Memory B cell (primary cell): ENCODE measurements around the gene JDP2.

ENCODE experiments used
- ATAC-seq: fragments of 150-1000 bp; cut with Tn5 transposase; 2 replicates; pipeline ENCODE4 v1.10.0; 2021; ENCODE audit warnings: low read depth, mild to moderate bottlenecking, moderate library complexity
- DNase-seq, 2 donors: peaks; one replicate each; pipeline ENCODE4 v3.0.0; 2022; ENCODE audit warnings: low spot score in 2 of 2
- H3K27ac Mint-ChIP-seq: one replicate; pipeline ENCODE4 v1.8.0; 2022; ENCODE audit warnings: mild to moderate bottlenecking, moderate library complexity, mixed read lengths
- H3K27me3 Mint-ChIP-seq: one replicate; pipeline ENCODE4 v1.8.0; 2022; ENCODE audit warnings: mixed read lengths
- H3K36me3 Mint-ChIP-seq: one replicate; pipeline ENCODE4 v1.8.0; 2022; ENCODE audit warnings: mild to moderate bottlenecking, mixed read lengths
- H3K4me1 Mint-ChIP-seq: one replicate; pipeline ENCODE4 v1.8.0; 2022; ENCODE audit warnings: mixed read lengths
- H3K4me3 Mint-ChIP-seq: one replicate; pipeline ENCODE4 v1.8.0; 2022; ENCODE audit warnings: mild to moderate bottlenecking, moderate library complexity, mixed read lengths
- H3K9me3 Mint-ChIP-seq: one replicate; pipeline ENCODE4 v1.8.0; 2022; ENCODE audit warnings: mixed read lengths

The JDP2 gene

DNA sequence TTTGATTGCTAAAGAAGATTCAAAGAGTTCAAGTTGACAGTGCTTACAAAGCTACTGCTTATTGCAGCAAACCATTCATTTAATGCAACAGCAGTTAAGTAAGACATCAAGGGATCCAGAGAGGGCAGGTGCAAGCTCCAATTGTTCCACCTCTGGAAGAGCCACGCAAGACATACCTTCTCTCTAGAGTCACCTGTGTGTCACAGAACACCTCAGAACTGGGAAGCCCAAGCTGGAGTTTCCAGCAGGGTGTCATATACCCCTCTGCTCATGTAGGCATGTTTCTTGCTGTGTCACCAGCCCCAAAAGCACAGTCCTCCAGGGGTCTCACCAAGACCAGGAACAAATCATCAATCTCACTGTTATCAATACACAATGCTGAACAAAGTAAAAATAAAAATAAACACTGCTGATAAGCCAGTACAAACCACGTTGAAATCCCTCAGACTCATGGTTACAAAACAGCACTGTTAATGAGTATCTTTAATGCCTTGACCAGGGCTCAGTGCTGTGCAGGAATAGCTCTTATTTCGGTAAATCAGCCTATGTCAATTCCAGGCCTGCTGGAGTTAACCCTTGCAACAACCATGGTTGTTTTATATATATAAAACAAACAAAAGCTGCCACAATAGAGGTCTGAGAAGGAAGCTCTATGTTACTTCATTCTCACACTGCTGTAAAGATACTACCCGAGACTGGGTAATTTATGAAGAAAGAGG, 57.0 kb downstream of the JDP2 start:
- Mint-ChIP-seq H3K9me3 (no peaks in the 10 kb centered on the region), H3K4me1 (peaks cover 15% of the 10 kb centered on the region), H3K27me3 (peaks cover 18% of the 10 kb centered on the region), H3K36me3 (no peaks in the 10 kb centered on the region), H3K27ac (no peak overlapping the region), H3K4me3 (no peak overlapping the region)
- DNase-seq (no peak), ATAC-seq (no peak)

DNA sequence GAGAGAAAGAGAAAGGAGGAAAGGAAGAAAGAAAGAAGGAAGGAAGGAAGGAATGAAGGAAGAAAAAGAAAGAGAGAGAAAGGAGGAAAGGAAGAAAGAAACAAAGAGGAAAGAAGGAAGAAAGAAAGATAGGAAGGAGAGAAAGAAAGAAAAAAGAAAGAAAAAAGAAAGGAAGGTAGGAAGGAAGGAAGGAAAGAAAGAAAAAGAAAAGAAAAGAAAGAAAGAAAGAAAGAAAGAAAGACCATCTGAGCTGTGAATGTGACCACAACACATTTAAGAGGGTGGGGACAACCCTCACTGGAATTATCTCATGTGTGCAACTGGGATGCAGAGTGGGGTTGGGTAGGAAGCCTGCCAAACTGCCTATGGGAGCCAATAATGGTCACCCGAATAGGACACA, 58.5 kb downstream of the JDP2 start:
- no peaks in the 10 kb centered on the region for H3K9me3 Mint-ChIP-seq
- no peak overlapping the region for H3K4me3 Mint-ChIP-seq
- ATAC-seq (no peak), DNase-seq (no peak)
- H3K36me3 Mint-ChIP-seq, result no peaks in the 10 kb centered on the region
- H3K27me3 Mint-ChIP-seq, result peaks cover 18% of the 10 kb centered on the region
- peaks cover 14% of the 10 kb centered on the region for H3K4me1 Mint-ChIP-seq
- H3K27ac Mint-ChIP-seq, result no peak overlapping the region

DNA sequence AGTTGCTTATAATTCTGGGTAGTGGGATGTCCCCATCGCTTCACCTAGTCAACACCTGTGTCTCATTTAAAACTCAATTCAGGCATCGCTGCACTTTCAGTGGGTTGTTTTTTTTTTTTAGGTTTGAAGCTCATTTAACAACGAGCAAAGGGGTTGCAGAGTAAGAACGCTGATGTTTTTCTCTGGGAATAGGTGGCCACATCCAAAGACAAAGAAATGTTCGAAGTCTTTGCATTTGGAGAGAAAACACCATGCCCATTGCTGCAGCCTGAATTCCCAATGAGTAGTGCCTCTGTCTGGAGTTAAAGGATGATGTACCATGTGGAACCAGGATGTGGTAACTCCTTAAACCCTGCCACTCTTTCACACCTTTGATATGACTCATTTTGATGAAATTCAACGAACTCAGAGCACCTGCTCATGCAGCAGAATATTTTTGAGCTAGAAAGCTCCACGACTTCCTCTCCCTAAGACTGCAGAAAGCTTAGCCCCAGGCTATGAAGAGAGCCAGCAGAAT, 59.4 kb downstream of the JDP2 start:
- H3K27ac Mint-ChIP-seq, result no peak overlapping the region
- peaks cover 16% of the 10 kb centered on the region for H3K27me3 Mint-ChIP-seq
- no peaks in the 10 kb centered on the region for H3K36me3 Mint-ChIP-seq
- peaks cover 14% of the 10 kb centered on the region for H3K4me1 Mint-ChIP-seq
- DNase-seq (no peak), ATAC-seq (no peak)
- no peak overlapping the region for H3K4me3 Mint-ChIP-seq
- H3K9me3 Mint-ChIP-seq, result no peaks in the 10 kb centered on the region

DNA sequence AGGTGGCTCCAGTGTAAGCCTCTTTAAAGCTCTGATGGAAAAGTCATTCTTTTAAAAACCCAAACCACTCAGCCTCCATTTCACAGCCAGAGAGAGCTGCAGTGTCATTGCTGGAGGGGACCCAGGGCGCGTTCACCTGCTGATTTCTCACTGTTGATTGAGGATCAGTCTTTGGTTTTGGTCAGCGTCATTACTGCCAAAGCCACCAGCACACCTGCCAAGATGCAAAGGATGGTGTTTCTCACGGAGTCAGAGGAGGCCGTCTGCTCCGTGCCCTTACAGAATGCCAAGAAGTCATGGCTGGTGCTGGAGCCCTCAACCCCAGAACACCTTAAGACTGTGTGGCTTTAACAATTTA, 61.6 kb downstream of the JDP2 start:
- Mint-ChIP-seq H3K27me3 (peaks cover 16% of the 10 kb centered on the region), H3K36me3 (no peaks in the 10 kb centered on the region), H3K4me1 (peaks cover 17% of the 10 kb centered on the region), H3K27ac (no peak overlapping the region), H3K9me3 (no peaks in the 10 kb centered on the region), H3K4me3 (peak overlapping the region; percentile 37)
- DNase-seq (no peak), ATAC-seq (peak; percentile 23)

DNA sequence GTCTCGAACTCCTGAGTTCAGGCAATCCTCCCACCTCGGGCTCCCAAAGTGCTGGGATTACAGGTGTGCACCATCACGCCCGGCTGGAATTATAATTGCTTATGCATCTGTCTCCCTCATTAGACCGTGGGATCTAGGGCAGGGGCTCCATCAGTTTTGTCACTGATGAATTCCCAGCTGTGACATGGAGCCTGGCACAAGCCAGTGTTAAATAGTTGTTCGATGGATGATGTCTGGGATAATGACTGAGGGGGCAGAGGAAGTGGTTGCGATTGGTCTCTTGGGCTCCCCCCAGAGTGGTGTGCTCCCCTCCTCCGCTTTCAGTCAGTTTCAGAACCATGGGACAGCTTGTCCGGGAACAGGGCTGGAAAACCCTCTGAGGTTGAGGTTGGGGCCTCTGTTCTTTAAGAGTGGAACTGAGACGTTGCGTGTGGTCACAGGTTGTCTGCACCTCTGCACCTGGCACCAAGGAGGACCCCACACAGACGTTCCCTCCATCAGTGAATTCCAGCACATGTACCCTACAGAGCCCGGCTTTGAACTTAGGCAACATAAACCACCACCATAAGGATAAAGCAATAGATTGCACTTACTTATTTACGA, 63.7 kb downstream of the JDP2 start:
- Mint-ChIP-seq H3K36me3 (no peaks in the 10 kb centered on the region), H3K4me3 (no peak overlapping the region), H3K27ac (no peak overlapping the region), H3K4me1 (peaks cover 19% of the 10 kb centered on the region), H3K27me3 (peaks cover 11% of the 10 kb centered on the region), H3K9me3 (no peaks in the 10 kb centered on the region)
- DNase-seq (no peak), ATAC-seq (no peak)

DNA sequence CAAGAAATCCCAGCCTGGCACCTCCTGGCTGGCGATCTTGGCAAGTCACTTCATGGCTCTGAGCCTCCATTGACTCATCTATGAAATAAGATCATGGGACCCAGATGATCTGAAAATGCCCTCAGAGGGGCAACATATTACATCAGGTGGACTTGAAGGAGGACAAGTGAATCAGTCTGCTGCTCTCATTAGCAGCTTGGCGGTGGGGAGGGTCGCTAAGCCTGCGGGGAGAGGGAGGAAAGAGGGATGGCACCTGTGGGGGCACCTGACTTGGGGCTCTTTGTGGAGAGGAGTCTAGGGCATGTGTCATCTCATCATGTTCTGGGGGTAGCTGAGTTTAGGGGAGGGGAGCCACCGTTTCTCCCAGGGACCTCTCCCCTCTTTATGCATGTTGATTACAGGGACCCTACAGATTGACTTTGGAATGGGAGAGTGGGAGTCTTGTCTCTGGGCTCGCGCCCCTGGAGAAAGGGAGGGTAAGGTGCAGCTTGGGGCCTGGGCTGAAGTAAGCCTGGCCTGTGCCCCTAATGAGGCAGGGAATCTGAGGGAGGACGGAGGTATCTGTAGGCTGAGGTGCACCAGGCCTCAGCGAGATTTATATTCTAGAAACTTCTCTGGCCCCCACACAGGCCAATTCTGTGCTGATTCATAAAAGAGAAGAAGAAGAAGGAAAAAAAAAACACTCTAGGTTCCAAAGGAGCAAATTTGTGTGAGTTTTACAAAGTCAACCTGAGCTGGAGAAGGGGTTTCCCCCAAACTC, 65.2 kb downstream of the JDP2 start:
- DNase-seq (no peak), ATAC-seq (no peak)
- H3K9me3 Mint-ChIP-seq, result no peaks in the 10 kb centered on the region
- peaks cover 2% of the 10 kb centered on the region for H3K27me3 Mint-ChIP-seq
- no peak overlapping the region for H3K4me3 Mint-ChIP-seq
- no peak overlapping the region for H3K27ac Mint-ChIP-seq
- no peaks in the 10 kb centered on the region for H3K36me3 Mint-ChIP-seq
- peaks cover 24% of the 10 kb centered on the region for H3K4me1 Mint-ChIP-seq

DNA sequence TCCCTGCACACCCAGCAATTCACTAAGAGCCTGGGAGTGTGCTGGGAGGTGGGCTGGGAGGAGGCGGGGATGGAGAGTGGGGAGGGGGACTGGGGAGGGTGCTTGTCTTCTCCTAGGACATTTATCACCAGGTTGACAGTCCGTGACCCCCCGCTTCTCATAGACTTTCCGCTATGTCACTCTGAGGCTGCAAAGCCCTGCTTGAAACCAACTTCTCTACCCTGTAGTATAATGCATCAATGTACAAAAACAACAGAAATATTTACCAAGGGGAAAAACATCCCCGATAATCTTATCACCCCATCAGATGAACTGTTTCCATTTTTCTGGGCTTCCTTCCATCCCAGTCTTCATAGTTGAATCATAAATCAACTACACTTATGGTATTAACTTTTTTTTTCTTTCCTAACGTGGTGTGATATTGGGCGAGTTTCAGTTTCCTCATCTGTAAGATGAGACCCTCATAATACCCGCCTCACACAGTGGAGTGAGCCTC, 65.8 kb downstream of the JDP2 start:
- Mint-ChIP-seq H3K9me3 (no peaks in the 10 kb centered on the region), H3K4me1 (peaks cover 23% of the 10 kb centered on the region), H3K27ac (no peak overlapping the region), H3K27me3 (peaks cover 2% of the 10 kb centered on the region), H3K4me3 (no peak overlapping the region), H3K36me3 (no peaks in the 10 kb centered on the region)
- ATAC-seq, result no peak
- DNase-seq, result no peak

DNA sequence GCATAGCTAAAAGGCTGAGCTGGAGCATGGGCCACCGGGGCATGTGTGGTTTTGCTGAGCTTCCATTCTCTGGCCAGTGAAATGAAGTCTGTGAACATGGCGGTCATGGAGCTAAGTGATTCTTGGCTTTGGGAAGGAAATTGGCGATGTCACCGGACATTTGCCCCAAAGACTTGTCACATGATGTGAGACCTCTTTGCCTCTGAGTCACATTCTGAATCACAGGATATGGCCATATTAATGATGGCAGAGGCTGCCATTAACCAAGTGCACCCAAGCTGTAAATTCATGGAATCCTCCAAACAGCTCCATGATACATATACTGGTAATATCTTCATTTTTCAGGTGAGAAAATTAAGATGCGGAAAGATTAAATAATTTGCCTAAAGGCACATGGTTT, 67.1 kb downstream of the JDP2 start:
- no peak overlapping the region for H3K4me3 Mint-ChIP-seq
- H3K4me1 Mint-ChIP-seq, result peaks cover 22% of the 10 kb centered on the region
- DNase-seq, result no peak
- no peak overlapping the region for H3K27ac Mint-ChIP-seq
- no peaks in the 10 kb centered on the region for H3K27me3 Mint-ChIP-seq
- H3K36me3 Mint-ChIP-seq, result no peaks in the 10 kb centered on the region
- ATAC-seq, result no peak
- no peaks in the 10 kb centered on the region for H3K9me3 Mint-ChIP-seq

DNA sequence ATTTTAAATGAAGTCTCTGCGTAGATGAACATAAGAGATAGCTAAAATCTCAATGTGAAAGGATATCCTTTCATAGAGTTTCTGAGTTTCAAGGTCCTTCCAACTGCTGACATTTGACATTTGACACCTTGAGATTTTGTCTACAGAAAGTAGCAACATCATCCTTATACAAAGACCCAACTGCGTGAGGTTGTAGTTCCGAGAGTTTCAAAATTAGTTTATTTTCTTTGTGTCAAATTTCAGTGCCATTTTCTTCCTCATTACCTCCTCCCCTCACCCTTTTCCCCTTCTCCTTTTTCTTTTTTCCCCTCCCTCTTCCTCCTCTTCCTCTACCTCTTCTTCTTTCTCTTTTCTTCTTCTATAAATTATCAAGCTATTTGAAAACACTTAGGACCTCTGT, 67.6 kb downstream of the JDP2 start:
- Mint-ChIP-seq H3K27ac (no peak overlapping the region), H3K4me3 (no peak overlapping the region), H3K36me3 (no peaks in the 10 kb centered on the region), H3K27me3 (no peaks in the 10 kb centered on the region), H3K4me1 (peaks cover 22% of the 10 kb centered on the region), H3K9me3 (no peaks in the 10 kb centered on the region)
- no peak for DNase-seq
- no peak for ATAC-seq

DNA sequence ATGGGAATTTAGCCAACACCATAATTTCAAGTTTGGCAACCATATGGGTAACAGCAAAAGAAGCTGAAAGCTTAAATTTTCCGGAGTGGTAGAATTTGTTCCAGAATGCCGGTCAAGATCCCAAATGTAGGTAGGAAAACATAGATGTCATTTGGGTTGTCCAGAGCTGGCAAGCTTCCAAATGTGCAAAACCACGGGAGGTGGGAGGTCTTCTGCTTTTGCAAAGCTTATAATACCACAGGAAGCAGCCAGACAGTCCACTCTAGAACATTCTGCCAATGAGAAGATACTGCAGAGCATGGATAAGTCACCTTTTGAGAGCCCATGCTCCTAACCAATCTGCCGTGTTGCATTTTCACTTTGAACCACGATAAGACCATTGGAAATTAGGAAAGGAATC, 68.1 kb downstream of the JDP2 start:
- H3K4me3 Mint-ChIP-seq, result no peak overlapping the region
- H3K9me3 Mint-ChIP-seq, result no peaks in the 10 kb centered on the region
- H3K27ac Mint-ChIP-seq, result no peak overlapping the region
- no peaks in the 10 kb centered on the region for H3K27me3 Mint-ChIP-seq
- ATAC-seq, result no peak
- DNase-seq, result no peak
- peaks cover 22% of the 10 kb centered on the region for H3K4me1 Mint-ChIP-seq
- H3K36me3 Mint-ChIP-seq, result no peaks in the 10 kb centered on the region

DNA sequence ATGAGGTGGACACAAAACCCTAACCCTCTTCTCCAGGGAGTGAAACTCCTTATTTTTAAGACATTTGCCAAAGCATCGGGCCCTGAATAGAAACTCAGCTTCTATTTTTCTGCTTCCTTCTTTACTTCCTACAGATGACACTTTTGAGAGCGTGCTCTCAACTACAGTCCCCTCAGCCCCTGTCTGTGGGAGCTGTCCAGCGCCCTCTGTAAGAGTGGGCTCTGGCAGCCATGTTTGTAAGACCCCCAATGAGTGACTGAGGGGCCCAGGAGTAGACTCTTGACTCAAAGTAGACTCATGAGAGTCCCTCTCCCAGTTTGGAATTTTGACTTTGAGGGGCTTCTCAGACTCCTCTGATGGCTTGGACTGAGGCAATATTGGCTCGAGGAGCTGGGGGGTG, 68.9 kb downstream of the JDP2 start:
- ATAC-seq (no peak), DNase-seq (no peak)
- H3K27me3 Mint-ChIP-seq, result no peaks in the 10 kb centered on the region
- no peaks in the 10 kb centered on the region for H3K36me3 Mint-ChIP-seq
- no peak overlapping the region for H3K27ac Mint-ChIP-seq
- peaks cover 22% of the 10 kb centered on the region for H3K4me1 Mint-ChIP-seq
- H3K4me3 Mint-ChIP-seq, result no peak overlapping the region
- H3K9me3 Mint-ChIP-seq, result no peaks in the 10 kb centered on the region

DNA sequence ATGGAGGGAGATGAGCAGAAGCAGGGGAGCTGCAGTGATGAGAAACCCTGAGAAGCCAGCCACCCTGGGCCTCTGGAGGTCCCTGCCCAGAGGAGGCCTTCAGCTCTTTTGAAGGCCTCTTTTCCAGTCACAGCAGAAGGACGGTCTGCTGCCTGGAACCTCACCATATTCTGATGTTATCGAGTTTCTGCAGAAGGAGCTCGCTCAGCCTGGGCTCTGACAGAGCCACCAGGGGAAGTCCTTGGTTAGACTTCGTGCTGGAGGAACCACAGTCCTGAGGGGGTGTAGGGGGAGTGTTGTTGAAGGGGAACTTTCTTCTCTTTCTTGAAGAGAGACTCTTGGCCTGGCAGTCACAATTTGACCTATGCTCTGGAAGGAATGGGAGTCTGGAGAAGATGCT, 69.4 kb downstream of the JDP2 start:
- ATAC-seq (peak; percentile 93), DNase-seq (peak in 1 of 2 donors; percentile 31)
- no peaks in the 10 kb centered on the region for H3K27me3 Mint-ChIP-seq
- H3K4me1 Mint-ChIP-seq, result peaks cover 22% of the 10 kb centered on the region
- H3K27ac Mint-ChIP-seq, result peak overlapping the region; percentile 15
- no peaks in the 10 kb centered on the region for H3K9me3 Mint-ChIP-seq
- H3K4me3 Mint-ChIP-seq, result peak overlapping the region; percentile 22
- H3K36me3 Mint-ChIP-seq, result no peaks in the 10 kb centered on the region

DNA sequence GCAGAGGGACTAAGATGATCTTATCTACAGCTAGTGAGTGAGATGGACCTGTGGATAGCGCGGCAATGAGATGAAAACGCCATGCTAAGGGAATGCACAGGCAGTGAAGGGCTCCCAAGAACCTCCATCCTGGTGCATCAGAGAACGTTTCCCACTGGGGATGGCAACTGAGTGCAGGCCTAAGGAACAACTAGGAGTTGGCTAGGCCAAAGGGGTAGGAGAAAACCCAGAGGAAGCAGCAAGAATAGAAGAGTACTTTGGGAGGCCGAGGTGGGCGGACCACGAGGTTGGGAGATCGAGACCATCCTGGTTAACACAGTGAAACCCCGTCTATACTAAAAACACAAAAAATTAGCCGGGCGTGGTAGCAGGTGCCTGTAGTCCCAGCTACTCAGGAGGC, 69.9 kb downstream of the JDP2 start:
- peak overlapping the region; percentile 22 for H3K4me3 Mint-ChIP-seq

DNA sequence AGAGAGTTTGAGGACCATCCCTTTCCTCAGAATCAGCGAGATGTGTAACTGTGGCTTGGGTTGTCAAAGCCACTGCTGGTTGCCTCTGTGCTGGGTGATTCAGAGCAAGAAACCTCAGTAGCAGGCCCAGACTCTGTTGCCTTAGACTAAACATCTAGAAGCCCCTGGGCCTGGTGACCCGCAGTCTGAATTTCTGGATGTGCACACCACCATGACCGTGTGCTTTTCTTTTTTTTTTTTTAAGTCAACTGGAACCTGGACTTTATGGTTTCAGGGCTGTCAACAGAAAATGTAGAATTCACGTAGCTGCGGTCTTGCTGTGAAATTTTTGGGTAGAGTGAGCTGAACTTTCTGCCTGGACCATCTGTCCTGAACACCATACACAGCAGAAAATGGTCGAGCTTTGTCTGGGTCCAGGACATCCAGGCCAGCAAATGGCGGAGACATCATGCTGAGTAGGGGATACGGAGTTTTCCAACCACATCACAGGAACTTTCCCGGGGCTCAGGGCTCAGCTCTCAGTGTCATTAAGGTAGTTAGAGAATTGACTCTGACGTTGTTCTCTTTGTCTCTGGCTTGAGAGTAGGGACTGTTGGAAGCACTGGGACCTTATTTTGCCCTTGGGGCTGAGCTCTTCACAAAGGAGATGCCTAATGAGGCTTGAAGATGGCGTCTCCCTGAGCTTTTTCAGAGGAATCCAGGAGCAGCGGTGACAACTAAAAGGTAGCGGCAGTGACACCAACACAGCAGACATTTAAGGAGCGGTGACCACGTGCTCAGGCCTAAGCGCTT, 71.5 kb downstream of the JDP2 start:
- no peaks in the 10 kb centered on the region for H3K36me3 Mint-ChIP-seq
- no peaks in the 10 kb centered on the region for H3K9me3 Mint-ChIP-seq
- no peak overlapping the region for H3K4me3 Mint-ChIP-seq
- ATAC-seq (no peak), DNase-seq (no peak)
- H3K4me1 Mint-ChIP-seq, result peaks cover 18% of the 10 kb centered on the region
- H3K27me3 Mint-ChIP-seq, result no peaks in the 10 kb centered on the region
- H3K27ac Mint-ChIP-seq, result no peak overlapping the region

More for the DNA sequence above, 69.9 kb downstream of the JDP2 start:
- ATAC-seq, result no peak
- no peak for DNase-seq
- Mint-ChIP-seq H3K4me1 (peaks cover 22% of the 10 kb centered on the region), H3K36me3 (no peaks in the 10 kb centered on the region), H3K27ac (peak overlapping the region; percentile 15), H3K9me3 (no peaks in the 10 kb centered on the region), H3K27me3 (no peaks in the 10 kb centered on the region)
